IMR-90 (cell line): ENCODE measurements around the gene RIMBP3C. TPM values are rescaled to one million over a fixed set of nuclear protein-coding genes. Genes with fewer than 3 reads are reported as not detected.

Source experiments
- ATAC-seq: fragments of 200-7000 bp; cut with Tn5 transposase; 2 replicates; pipeline ENCODE4 v1.9.1; 2020; ENCODE audit warnings: low read depth, mild to moderate bottlenecking, moderate library complexity
- BruUV-seq: library from RNA; stranded (reverse); fragments of 400-500 nt; replicated peaks from 2 replicates; lab custom pipeline; 2021; lab: Mats Ljungman, UMichigan
- CTCF ChIA-PET: fragments of 300-600 bp; formaldehyde crosslinking; extraction: SDS; loops from one replicate; lab custom pipeline; 2021; ENCODE audit warnings: antibody characterized with exemption; lab: Yijun Ruan, JAX
- POLR2A ChIA-PET: fragments of 300-600 bp; sonication (Branson Sonifier 250); formaldehyde crosslinking; loops from one replicate; lab custom pipeline; 2022; ENCODE audit warnings: antibody characterized with exemption; ENCODE audit not compliant: unreplicated experiment; lab: Charles Lee
- DNase-seq: peaks from one replicate; pipeline ENCODE4 v3.0.0; 2013
- H2AFZ ChIP-seq: replicated peaks from 2 replicates; pipeline ENCODE3; 2013; ENCODE audit warnings: low read length, mild to moderate bottlenecking; ENCODE audit not compliant: poor library complexity
- H2AK5ac ChIP-seq: 2 replicates; pipeline ENCODE4 v1.6.1; 2013; ENCODE audit warnings: low read depth, low read length, inconsistent platforms
- H2AK9ac ChIP-seq: replicated peaks from 2 replicates; pipeline ENCODE3; 2013; ENCODE audit warnings: mild to moderate bottlenecking, low read depth, low read length, moderate library complexity; ENCODE audit not compliant: poor library complexity
- H2BK120ac ChIP-seq: 2 replicates; pipeline ENCODE4 v1.6.1; 2013; ENCODE audit warnings: low read depth, low read length, inconsistent platforms
- H2BK15ac ChIP-seq: 3 replicates; pipeline ENCODE4 v1.6.1; 2013; ENCODE audit warnings: low read depth, low read length, inconsistent platforms
- H2BK20ac ChIP-seq: 2 replicates; pipeline ENCODE4 v1.6.1; 2013; ENCODE audit warnings: low read depth, mild to moderate bottlenecking, inconsistent platforms, low read length, moderate library complexity
- H2BK5ac ChIP-seq: 2 replicates; pipeline ENCODE4 v1.6.1; 2013; ENCODE audit warnings: mild to moderate bottlenecking, low read depth, low read length, inconsistent platforms; ENCODE audit not compliant: poor library complexity, severe bottlenecking
- H3K14ac ChIP-seq: replicated peaks from 2 replicates; pipeline ENCODE4 v1.6.1; 2013; ENCODE audit warnings: low read depth, low read length, inconsistent platforms
- H3K18ac ChIP-seq: 2 replicates; pipeline ENCODE4 v1.6.1; 2013; ENCODE audit warnings: low read depth, low read length, control low read depth
- H3K23ac ChIP-seq: 2 replicates; pipeline ENCODE4 v1.6.1; 2013; ENCODE audit warnings: low read depth, low read length, inconsistent platforms
- H3K27ac ChIP-seq: 2 replicates; pipeline ENCODE4 v1.5.1; 2013; ENCODE audit warnings: mild to moderate bottlenecking, control low read depth, low read length; ENCODE audit not compliant: insufficient read depth
- H3K27me3 ChIP-seq: 2 replicates; pipeline ENCODE4 v1.6.1; 2013; ENCODE audit warnings: low read length; ENCODE audit not compliant: control insufficient read depth, insufficient read depth
- H3K36me3 ChIP-seq: 2 replicates; pipeline ENCODE4 v1.6.1; 2013; ENCODE audit warnings: low read length, mixed read lengths; ENCODE audit not compliant: control insufficient read depth, insufficient read depth
- H3K4ac ChIP-seq: 2 replicates; pipeline ENCODE4 v1.6.1; 2013; ENCODE audit warnings: low read depth, low read length, inconsistent platforms
- H3K4me1 ChIP-seq: 2 replicates; pipeline ENCODE4 v1.6.1; 2013; ENCODE audit warnings: low read length, mixed read lengths; ENCODE audit not compliant: control insufficient read depth, insufficient read depth
- H3K4me2 ChIP-seq: 2 replicates; pipeline ENCODE4 v1.6.1; 2013; ENCODE audit warnings: low read depth, mild to moderate bottlenecking, control low read depth, low read length, moderate library complexity
- H3K4me3 ChIP-seq: 2 replicates; pipeline ENCODE4 v1.5.1; 2013; ENCODE audit warnings: low read depth, mild to moderate bottlenecking, control low read depth, low read length, moderate library complexity; ENCODE audit not compliant: insufficient read depth
- H3K56ac ChIP-seq: 2 replicates; pipeline ENCODE4 v1.6.1; 2013; ENCODE audit warnings: low read length, inconsistent platforms; ENCODE audit not compliant: insufficient read depth; ENCODE audit errors: extremely low read depth
- H3K79me1 ChIP-seq, 2 experiments: 2 replicates each; pipeline ENCODE4 v1.6.1; 2013; ENCODE audit warnings: low read length in 2 of 2, inconsistent platforms in 1 of 2, low read depth in 1 of 2
- H3K9ac ChIP-seq: 2 replicates; pipeline ENCODE4 v1.6.1; 2013; ENCODE audit warnings: low read depth, low read length, control low read depth
- H3K9me1 ChIP-seq: 2 replicates; pipeline ENCODE4 v1.6.1; 2013; ENCODE audit warnings: low read length, inconsistent platforms; ENCODE audit not compliant: insufficient read depth
- H3K9me3 ChIP-seq: 2 replicates; pipeline ENCODE4 v1.6.1; 2013; ENCODE audit warnings: low read length; ENCODE audit not compliant: control insufficient read depth, insufficient read depth
- H4K20me1 ChIP-seq: 2 replicates; pipeline ENCODE4 v1.6.1; 2013; ENCODE audit warnings: low read length, inconsistent platforms; ENCODE audit not compliant: insufficient read depth
- H4K5ac ChIP-seq: 2 replicates; pipeline ENCODE4 v1.6.1; 2013; ENCODE audit warnings: mild to moderate bottlenecking, low read depth, low read length, control low read depth
- H4K8ac ChIP-seq, 2 experiments: 2 replicates each; pipeline ENCODE4 v1.6.1; 2013; ENCODE audit warnings: low read depth in 2 of 2, low read length in 2 of 2, control low read depth in 1 of 2, inconsistent platforms in 1 of 2
- H4K91ac ChIP-seq: 2 replicates; pipeline ENCODE4 v1.6.1; 2013; ENCODE audit warnings: low read depth, low read length, inconsistent platforms; ENCODE audit not compliant: insufficient read depth
- SMC3 ChIP-seq: fragments of 150-350 bp; IDR thresholded peaks from 2 replicates; pipeline ENCODE4 v1.6.1; 2016; ENCODE audit warnings: low read depth, mild to moderate bottlenecking, antibody characterized with exemption, low read length, moderate library complexity
- WGBS, 2 experiments: methylation state at CpG; one replicate each; pipeline versions ENCODE4 v1.1.5 to v1.1.7; 2013; ENCODE audit warnings: missing lambda C conversion rate in 2 of 2; ENCODE audit not compliant: insufficient read length in 1 of 2; ENCODE audit errors: extremely low coverage in 2 of 2; 5-methylcytosine and 5-hydroxymethylcytosine counted together
- dilution Hi-C: fragments of 300-500 bp; cut with HindIII; formaldehyde crosslinking; loops from one replicate; pipeline ENCODE4 v1.14.3; 2018; ENCODE audit warnings: low sequenced_read_pairs; ENCODE audit not compliant: unreplicated experiment
- in situ Hi-C: fragments of 300-500 bp; cut with MboI; formaldehyde crosslinking; loops from 3 replicates; pipeline ENCODE4 v1.14.3; 2019; ENCODE audit warnings: low sequenced_read_pairs, inconsistent platforms, mixed read lengths
- intact Hi-C: fragments of 100-400 bp; cut with micrococcal nuclease; formaldehyde crosslinking; loops from 2 replicates; pipeline ENCODE4 v1.10.0; 2022
- polyA plus RNA-seq, 3 experiments: library from polyadenylated mRNA; depleted of rRNA; stranded (reverse); fragments of >200 nt; gene quantifications; 2 replicates each; pipeline ENCODE4 v1.2.3, GENCODE V29; 2012; ENCODE audit warnings: low replicate concordance in 1 of 3
- total RNA-seq: library from RNA; depleted of rRNA; stranded (reverse); fragments of >200 nt; gene quantifications from 2 replicates; pipeline ENCODE4 v1.2.3, GENCODE V29; 2012

RIMBP3C gene
- total and polyA plus RNA-seq, 2 of the 4 experiments (the other 2 are of a cell fraction), result 0.05 to 0.36 TPM

GRCh38 chr22:21599053-21599893 is 48.0 kb upstream of the RIMBP3C start:
- no peak overlapping the region for H3K4me3 ChIP-seq
- peaks cover 12 to 53% of the 10 kb centered on the region in 2 experiments for H3K79me1 ChIP-seq
- CTCF ChIA-PET, result no interaction called here
- H3K56ac ChIP-seq, result no peak overlapping the region
- H2BK120ac ChIP-seq, result no peak overlapping the region
- no peak overlapping the region for H3K4me2 ChIP-seq
- POLR2A ChIA-PET, result no interaction called here
- H3K9me3 ChIP-seq, result no peaks in the 10 kb centered on the region
- BruUV-seq, result no TSS peak
- H3K18ac ChIP-seq, result no peak overlapping the region
- no peak overlapping the region for H2BK20ac ChIP-seq
- no peak overlapping the region for H3K27ac ChIP-seq
- H4K5ac ChIP-seq, result no peak overlapping the region
- H4K20me1 ChIP-seq, result peaks cover 86% of the 10 kb centered on the region
- TF ChIP-seq SMC3, result no peak
- H2BK5ac ChIP-seq, result no peak overlapping the region
- H2BK15ac ChIP-seq, result no peak overlapping the region
- no peak overlapping the region for H3K23ac ChIP-seq
- 100% methylated on average over 4 of the region's 6 CpGs; no CpG with 5 or more reads in 1 of the 2 experiments for WGBS, 2 experiments
- intact Hi-C loops, result no loop called here
- H3K4ac ChIP-seq, result no peak overlapping the region
- H3K14ac ChIP-seq, result no peak overlapping the region
- H4K91ac ChIP-seq, result no peak overlapping the region
- ATAC-seq (no peak), DNase-seq (no peak)
- in situ Hi-C loops, result no loop called here
- no peak overlapping the region for H2AK5ac ChIP-seq
- no peak overlapping the region for H2AK9ac ChIP-seq
- dilution Hi-C loops, result no loop called here
- no peak overlapping the region for H3K9ac ChIP-seq
- H3K27me3 ChIP-seq, result no peaks in the 10 kb centered on the region
- H3K36me3 ChIP-seq, result peaks cover 15% of the 10 kb centered on the region
- H3K9me1 ChIP-seq, result peaks cover 20% of the 10 kb centered on the region
- H4K8ac ChIP-seq, result no peak overlapping the region
- 0 out of 2 replicates have a peak, but pooled peaks cover 1% of the 10 kb centered on the region for H3K4me1 ChIP-seq
- no peak overlapping the region for H2AFZ ChIP-seq
